Measurements from ENCODE around the gene HACE1. TPM values are rescaled to one million over a fixed set of nuclear protein-coding genes. Genes with fewer than 3 reads are reported as not detected.
"Not testable (repeated sequence)": the region's sequence is repeated elsewhere in the genome, so short reads cannot be mapped to it uniquely, and the experiment has no call there.

The HACE1 gene
- total RNA-seq, 2 experiments from 2014 or later = 7.4 to 8.2 TPM

DNA sequence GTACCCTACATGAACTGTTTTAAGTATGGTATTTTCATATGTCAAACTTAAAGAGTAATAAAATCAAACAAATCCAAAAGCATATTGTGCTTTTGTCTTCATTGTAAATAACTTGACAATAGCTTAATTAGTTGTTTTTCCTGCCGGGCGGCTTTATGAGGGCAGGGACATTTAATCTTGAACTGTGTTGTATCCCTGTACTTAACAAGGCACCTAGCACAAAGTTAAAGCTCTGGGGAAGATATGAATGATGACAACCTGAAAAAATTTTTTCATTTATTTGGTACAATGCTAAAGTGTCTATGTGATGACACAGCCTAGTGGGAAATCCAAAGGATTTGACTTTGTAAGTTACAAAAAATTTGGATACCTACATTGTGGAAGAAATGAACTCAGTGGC is 502 bp upstream of the HACE1 start:
- peak overlapping the region; percentile 51 for H3K27ac Mint-ChIP-seq
- TF ChIP-seq, protein P1, sequence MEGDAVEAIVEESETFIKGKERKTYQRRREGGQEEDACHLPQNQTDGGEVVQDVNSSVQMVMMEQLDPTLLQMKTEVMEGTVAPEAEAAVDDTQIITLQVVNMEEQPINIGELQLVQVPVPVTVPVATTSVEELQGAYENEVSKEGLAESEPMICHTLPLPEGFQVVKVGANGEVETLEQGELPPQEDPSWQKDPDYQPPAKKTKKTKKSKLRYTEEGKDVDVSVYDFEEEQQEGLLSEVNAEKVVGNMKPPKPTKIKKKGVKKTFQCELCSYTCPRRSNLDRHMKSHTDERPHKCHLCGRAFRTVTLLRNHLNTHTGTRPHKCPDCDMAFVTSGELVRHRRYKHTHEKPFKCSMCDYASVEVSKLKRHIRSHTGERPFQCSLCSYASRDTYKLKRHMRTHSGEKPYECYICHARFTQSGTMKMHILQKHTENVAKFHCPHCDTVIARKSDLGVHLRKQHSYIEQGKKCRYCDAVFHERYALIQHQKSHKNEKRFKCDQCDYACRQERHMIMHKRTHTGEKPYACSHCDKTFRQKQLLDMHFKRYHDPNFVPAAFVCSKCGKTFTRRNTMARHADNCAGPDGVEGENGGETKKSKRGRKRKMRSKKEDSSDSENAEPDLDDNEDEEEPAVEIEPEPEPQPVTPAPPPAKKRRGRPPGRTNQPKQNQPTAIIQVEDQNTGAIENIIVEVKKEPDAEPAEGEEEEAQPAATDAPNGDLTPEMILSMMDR (IDR thresholded peaks at IDR 0.05) = no peak
- peaks cover 19% of the 10 kb centered on the region for H3K27me3 Mint-ChIP-seq
- POLR2A ChIA-PET = interaction anchor here (1.4 to 1.9 kb wide), 2 partner anchors 9 to 1466 kb away, joined by 5 to 6 read pairs; partner anchors contain the start of gene ATG5
- H3K4me1 ChIP-seq (ENCODE audit: insufficient read depth, low read length) = peaks cover 12% of the 10 kb centered on the region
- no peaks in the 10 kb centered on the region for H3K36me3 ChIP-seq (ENCODE audit: insufficient read depth, low read length)
- H3K27me3 ChIP-seq (ENCODE audit: control insufficient read depth in 1 of 2, insufficient read depth in 2 of 2, low read length in 2 of 2) = peaks cover 0 to 2% of the 10 kb centered on the region in 2 experiments
- no peaks in the 10 kb centered on the region for H3K9me3 Mint-ChIP-seq
- H3K4me1 Mint-ChIP-seq (ENCODE audit: low read depth) = peaks cover 18% of the 10 kb centered on the region
- peak overlapping the region; percentile 80 for H3K4me3 ChIP-seq (ENCODE audit: low read length)
- no peak for ATAC-seq (ENCODE audit: poor library complexity)
- CTCF ChIA-PET = interaction anchor here (1.0 to 1.4 kb wide), 2 partner anchors 71 to 85 kb away, joined by 3 to 7 read pairs; no protein-coding TSS in a partner anchor
- H3K9me3 ChIP-seq (ENCODE audit: control insufficient read depth in 1 of 2, insufficient read depth in 1 of 2, low read length in 2 of 2) = no peaks in the 10 kb centered on the region
- DNase-seq = no peak
- no peak overlapping the region for H3K27ac ChIP-seq (ENCODE audit: low read depth in 1 of 2, low read length in 2 of 2)
- peak overlapping the region; percentile 96 for H3K4me3 Mint-ChIP-seq
- H3K36me3 Mint-ChIP-seq (ENCODE audit: low read depth) = no peaks in the 10 kb centered on the region
- intact Hi-C loops (cut with DNase I, micrococcal nuclease) = loop anchor here in 1 of 2 experiments (5.0 kb wide), 1 partner anchor 1462 kb away; no protein-coding TSS in a partner anchor

DNA sequence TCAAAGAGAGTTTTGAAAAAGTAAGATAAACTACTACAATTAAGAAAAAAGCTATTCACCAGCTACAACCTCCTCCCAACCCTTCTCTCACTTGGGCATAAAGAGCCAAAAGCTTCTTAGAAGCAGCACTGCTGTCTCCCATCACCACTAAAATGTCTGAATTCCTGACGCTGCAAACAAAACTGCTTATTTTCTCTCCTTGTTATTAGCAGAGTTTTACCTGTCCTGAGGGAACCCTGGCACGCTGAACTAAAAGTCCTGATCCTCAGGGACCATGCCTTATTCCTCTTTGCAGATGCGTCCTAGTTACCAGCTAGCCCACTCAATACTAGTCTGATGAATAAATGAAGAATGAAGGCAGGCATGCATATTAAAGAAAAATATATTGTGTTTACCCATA is 1.1 kb downstream of the HACE1 start:
- Mint-ChIP-seq H3K27ac (peak overlapping the region; percentile 70), H3K4me1 (ENCODE audit: low read depth) (peaks cover 18% of the 10 kb centered on the region), H3K36me3 (ENCODE audit: low read depth) (no peaks in the 10 kb centered on the region), H3K4me3 (peak overlapping the region; percentile 96), H3K27me3 (peaks cover 8% of the 10 kb centered on the region), H3K9me3 (no peaks in the 10 kb centered on the region)
- TF ChIP-seq, protein P1 (IDR thresholded peaks at IDR 0.05) = no peak
- Histone ChIP-seq H3K27me3 (ENCODE audit: control insufficient read depth in 1 of 2, insufficient read depth in 2 of 2, low read length in 2 of 2) (no peaks in the 10 kb centered on the region), H3K9me3 (ENCODE audit: control insufficient read depth in 1 of 2, insufficient read depth in 1 of 2, low read length in 2 of 2) (no peaks in the 10 kb centered on the region), H3K27ac (ENCODE audit: low read depth in 1 of 2, low read length in 2 of 2) (no peak overlapping the region), H3K4me3 (ENCODE audit: low read length) (peak overlapping the region; percentile 80), H3K4me1 (ENCODE audit: insufficient read depth, low read length) (peaks cover 12% of the 10 kb centered on the region), H3K36me3 (ENCODE audit: insufficient read depth, low read length) (no peaks in the 10 kb centered on the region)
- DNase-seq = no peak
- CTCF ChIA-PET = no interaction called here
- no peak for ATAC-seq (ENCODE audit: poor library complexity)
- POLR2A ChIA-PET = interaction anchor here (1.9 kb wide), 1 partner anchor 1467 kb away, joined by 6 read pairs; the partner anchor contains the start of gene ATG5
- intact Hi-C loops (cut with DNase I, micrococcal nuclease) = loop anchor here in 1 of 2 experiments (10.0 kb wide), 1 partner anchor 1656 kb away; no protein-coding TSS in a partner anchor

DNA sequence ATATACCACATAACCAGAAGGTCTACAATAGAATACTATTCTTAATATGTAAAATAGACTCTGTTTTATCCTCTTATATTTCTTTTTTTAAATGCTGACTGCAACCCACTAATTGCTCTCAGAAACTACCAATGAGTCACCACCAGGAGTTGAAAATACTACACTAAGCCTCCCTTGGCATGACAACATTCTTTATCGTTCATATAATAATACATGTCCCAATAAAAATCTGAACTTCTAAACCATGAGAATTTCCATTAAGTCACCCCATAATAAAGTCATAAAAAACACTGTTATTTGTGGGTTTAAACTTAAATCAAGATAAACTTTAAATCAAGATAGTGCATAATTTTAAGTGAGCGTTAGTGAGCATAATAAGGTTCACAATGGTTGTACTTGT is 4.2 kb downstream of the HACE1 start:
- Mint-ChIP-seq H3K4me1 (ENCODE audit: low read depth) (peaks cover 18% of the 10 kb centered on the region), H3K27ac (no peak overlapping the region), H3K36me3 (ENCODE audit: low read depth) (peaks cover 17% of the 10 kb centered on the region), H3K9me3 (no peaks in the 10 kb centered on the region), H3K4me3 (no peak overlapping the region), H3K27me3 (no peaks in the 10 kb centered on the region)
- H3K36me3 ChIP-seq (ENCODE audit: insufficient read depth, low read length) = no peaks in the 10 kb centered on the region
- H3K4me1 ChIP-seq (ENCODE audit: insufficient read depth, low read length) = peaks cover 12% of the 10 kb centered on the region
- ChIA-PET POLR2A (no interaction called here), CTCF (no interaction called here)
- ATAC-seq (ENCODE audit: poor library complexity) (no peak), DNase-seq (no peak)
- no peaks in the 10 kb centered on the region for H3K9me3 ChIP-seq (ENCODE audit: control insufficient read depth in 1 of 2, insufficient read depth in 1 of 2, low read length in 2 of 2)
- no peaks in the 10 kb centered on the region for H3K27me3 ChIP-seq (ENCODE audit: control insufficient read depth in 1 of 2, insufficient read depth in 2 of 2, low read length in 2 of 2)
- H3K27ac ChIP-seq (ENCODE audit: low read depth in 1 of 2, low read length in 2 of 2) = no peak overlapping the region
- intact Hi-C loops (cut with DNase I, micrococcal nuclease) = loop anchor here in 1 of 2 experiments (10.0 kb wide), 1 partner anchor 1659 kb away; no protein-coding TSS in a partner anchor
- TF ChIP-seq, protein P1 (IDR thresholded peaks at IDR 0.05) = no peak
- no peak overlapping the region for H3K4me3 ChIP-seq (ENCODE audit: low read length)

DNA sequence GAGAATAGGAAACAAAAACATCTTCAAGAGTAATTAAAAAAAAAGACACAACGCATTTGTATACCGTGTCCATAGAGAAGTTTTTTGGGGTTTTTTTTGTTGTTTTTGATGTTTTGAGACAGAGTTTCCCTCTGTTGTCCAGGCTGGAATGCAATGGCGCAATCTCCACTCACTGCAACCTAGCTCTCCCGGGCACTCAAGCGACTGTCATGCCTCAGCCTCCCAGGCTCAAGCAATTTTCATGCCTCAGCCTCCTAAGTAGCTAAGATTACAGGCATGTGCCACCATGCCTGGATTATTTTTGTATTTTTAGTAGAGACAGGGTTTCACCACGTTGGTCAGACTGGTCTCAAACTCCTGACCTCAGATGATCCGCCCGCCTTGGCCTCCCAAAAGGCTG is 12.0 kb downstream of the HACE1 start:
- H3K4me1 ChIP-seq (ENCODE audit: insufficient read depth, low read length); POLR2A ChIA-PET; DNase-seq; H3K4me3 Mint-ChIP-seq; H3K27ac ChIP-seq (ENCODE audit: low read depth in 1 of 2, low read length in 2 of 2); CTCF ChIA-PET; H3K9me3 ChIP-seq (ENCODE audit: control insufficient read depth in 1 of 2, insufficient read depth in 1 of 2, low read length in 2 of 2); H3K4me1 Mint-ChIP-seq (ENCODE audit: low read depth); ATAC-seq (ENCODE audit: poor library complexity); H3K36me3 ChIP-seq (ENCODE audit: insufficient read depth, low read length); H3K27ac Mint-ChIP-seq; H3K4me3 ChIP-seq (ENCODE audit: low read length); H3K27me3 ChIP-seq (ENCODE audit: control insufficient read depth in 1 of 2, insufficient read depth in 2 of 2, low read length in 2 of 2); H3K9me3 Mint-ChIP-seq; intact Hi-C loops (cut with DNase I, micrococcal nuclease); H3K27me3 Mint-ChIP-seq: not testable (repeated sequence)
- H3K36me3 Mint-ChIP-seq (ENCODE audit: low read depth) = peaks cover 54% of the 10 kb centered on the region
